Gastroesophageal sphincter (tissue), 3 donors: Measurements from ENCODE around the gene C2orf76.

ENCODE experiments used
- EP300 ChIP-seq: sonication (generic); formaldehyde crosslinking; IDR thresholded peaks from one replicate; pipeline ENCODE4 v1.6.1; 2017; ENCODE audit warnings: antibody characterized with exemption, mild to moderate bottlenecking
- POLR2A ChIP-seq, 2 donors: fragments of 450-650 bp; IDR thresholded peaks; one replicate each; pipeline ENCODE4 v1.6.1; 2017; ENCODE audit warnings: antibody characterized with exemption in 2 of 2, mild to moderate bottlenecking in 2 of 2, moderate library complexity in 1 of 2
- POLR2AphosphoS5 ChIP-seq: sonication (generic); formaldehyde crosslinking; IDR thresholded peaks from one replicate; pipeline ENCODE4 v1.6.1; 2017; ENCODE audit warnings: antibody characterized with exemption
- TF ChIP-seq, protein P1 (sequence below), 4 experiments: fragments of 200-600 bp in 2 of 4; fragments of 450-650 bp in 2 of 4; sonication (generic) in 1 of 4; IDR thresholded peaks; one replicate each; pipeline ENCODE4 v1.5.1; 2017 to 2019; ENCODE audit warnings: antibody characterized with exemption in 4 of 4, mild to moderate bottlenecking in 2 of 4, moderate library complexity in 2 of 4

DNA sequence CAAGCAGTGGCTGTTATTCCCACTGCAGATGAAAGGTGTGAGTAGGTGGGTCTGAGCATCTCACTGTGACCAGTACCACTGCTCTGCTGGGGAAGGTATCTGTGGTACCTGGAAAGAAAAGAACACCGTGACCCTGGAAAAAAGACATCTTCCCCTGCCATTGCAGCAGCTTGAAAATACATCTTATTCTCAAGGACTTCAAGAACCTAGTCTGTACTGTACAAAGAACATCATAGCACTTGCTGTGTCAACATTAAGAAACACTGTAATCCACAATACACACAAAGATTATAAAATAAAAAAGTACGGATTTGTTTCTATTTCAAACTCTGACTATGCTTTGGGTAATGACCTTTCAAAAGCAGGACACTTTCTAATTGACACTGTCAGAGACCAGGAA lies 28.9 kb downstream of the C2orf76 start:
- TF ChIP-seq, protein P1, sequence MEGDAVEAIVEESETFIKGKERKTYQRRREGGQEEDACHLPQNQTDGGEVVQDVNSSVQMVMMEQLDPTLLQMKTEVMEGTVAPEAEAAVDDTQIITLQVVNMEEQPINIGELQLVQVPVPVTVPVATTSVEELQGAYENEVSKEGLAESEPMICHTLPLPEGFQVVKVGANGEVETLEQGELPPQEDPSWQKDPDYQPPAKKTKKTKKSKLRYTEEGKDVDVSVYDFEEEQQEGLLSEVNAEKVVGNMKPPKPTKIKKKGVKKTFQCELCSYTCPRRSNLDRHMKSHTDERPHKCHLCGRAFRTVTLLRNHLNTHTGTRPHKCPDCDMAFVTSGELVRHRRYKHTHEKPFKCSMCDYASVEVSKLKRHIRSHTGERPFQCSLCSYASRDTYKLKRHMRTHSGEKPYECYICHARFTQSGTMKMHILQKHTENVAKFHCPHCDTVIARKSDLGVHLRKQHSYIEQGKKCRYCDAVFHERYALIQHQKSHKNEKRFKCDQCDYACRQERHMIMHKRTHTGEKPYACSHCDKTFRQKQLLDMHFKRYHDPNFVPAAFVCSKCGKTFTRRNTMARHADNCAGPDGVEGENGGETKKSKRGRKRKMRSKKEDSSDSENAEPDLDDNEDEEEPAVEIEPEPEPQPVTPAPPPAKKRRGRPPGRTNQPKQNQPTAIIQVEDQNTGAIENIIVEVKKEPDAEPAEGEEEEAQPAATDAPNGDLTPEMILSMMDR (IDR thresholded peaks at IDR 0.05): no peak
- TF ChIP-seq EP300: no peak
- no peak for TF ChIP-seq POLR2A (IDR thresholded peaks at IDR 0.05)
- no peak for TF ChIP-seq POLR2AphosphoS5
